Testis (tissue), 3 donors: ENCODE results near the gene SASH1. TPM values are rescaled to one million over a fixed set of nuclear protein-coding genes. Genes with fewer than 3 reads are reported as not detected.

Experiments used
- DNase-seq: peaks from one replicate; pipeline ENCODE4 v3.0.0-alpha.2; 2019
- H3K27ac ChIP-seq, 2 donors: fragments of 200-600 bp; sonication (generic); one replicate each; pipeline ENCODE4 v1.5.1; 2019
- H3K27me3 ChIP-seq: fragments of 200-600 bp; sonication (generic); one replicate; pipeline ENCODE4 v1.5.1; 2019
- H3K36me3 ChIP-seq: fragments of 200-600 bp; sonication (generic); one replicate; pipeline ENCODE4 v1.5.1; 2017; ENCODE audit warnings: low read depth; ENCODE audit errors: missing control alignments
- H3K4me1 ChIP-seq: fragments of 200-600 bp; sonication (generic); one replicate; pipeline ENCODE4 v1.5.1; 2019
- H3K4me3 ChIP-seq, 2 donors: fragments of 200-600 bp; sonication (generic); one replicate each; pipeline ENCODE4 v1.5.1; 2017 to 2019
- H3K9me3 ChIP-seq: fragments of 200-600 bp; sonication (generic); one replicate; pipeline ENCODE4 v1.5.1; 2017
- POLR2A ChIP-seq: fragments of 450-650 bp; IDR thresholded peaks from one replicate; pipeline ENCODE4 v1.6.1; 2017; ENCODE audit warnings: antibody characterized with exemption, mild to moderate bottlenecking, moderate library complexity
- WGBS, 2 donors: methylation state at CpG; one replicate each; pipeline ENCODE4 v1.1.5; 2018; 5-methylcytosine and 5-hydroxymethylcytosine counted together
- intact Hi-C: fragments of 100-400 bp; cut with DNase I; formaldehyde crosslinking; loops from one replicate; pipeline ENCODE4 v1.15.1; 2023; ENCODE audit warnings: low total_unique reads
- polyA plus RNA-seq: library from polyadenylated mRNA; stranded (reverse); fragments of 350-450 nt; fragmentation: Illumina TruSeq; extraction: RNeasy Lipid Tissue Mini Kit (QIAGEN cat#74804); gene quantifications from one replicate; pipeline ENCODE4 v1.2.3, GENCODE V29; 2014; ENCODE audit warnings: low read depth, low replicate concordance; ENCODE audit not compliant: insufficient read depth
- total RNA-seq, 2 donors: library from RNA; depleted of rRNA; stranded (reverse); fragments of >200 nt; gene quantifications; one replicate each; pipeline ENCODE4 v1.2.3, GENCODE V29; 2016
- TF ChIP-seq, protein P1 (sequence below), 3 experiments: fragments of 450-650 bp in 2 of 3; fragments of 200-600 bp in 1 of 3; sonication (generic) in 1 of 3; IDR thresholded peaks; one replicate each; pipeline ENCODE4 v1.5.1; 2016 to 2019; ENCODE audit warnings: antibody characterized with exemption in 3 of 3, mild to moderate bottlenecking in 2 of 3, moderate library complexity in 1 of 3

The SASH1 gene
- total and polyA plus RNA-seq, 3 donors from 2014 or later, result 12.1 to 42.1 (median 40.3) TPM

DNA sequence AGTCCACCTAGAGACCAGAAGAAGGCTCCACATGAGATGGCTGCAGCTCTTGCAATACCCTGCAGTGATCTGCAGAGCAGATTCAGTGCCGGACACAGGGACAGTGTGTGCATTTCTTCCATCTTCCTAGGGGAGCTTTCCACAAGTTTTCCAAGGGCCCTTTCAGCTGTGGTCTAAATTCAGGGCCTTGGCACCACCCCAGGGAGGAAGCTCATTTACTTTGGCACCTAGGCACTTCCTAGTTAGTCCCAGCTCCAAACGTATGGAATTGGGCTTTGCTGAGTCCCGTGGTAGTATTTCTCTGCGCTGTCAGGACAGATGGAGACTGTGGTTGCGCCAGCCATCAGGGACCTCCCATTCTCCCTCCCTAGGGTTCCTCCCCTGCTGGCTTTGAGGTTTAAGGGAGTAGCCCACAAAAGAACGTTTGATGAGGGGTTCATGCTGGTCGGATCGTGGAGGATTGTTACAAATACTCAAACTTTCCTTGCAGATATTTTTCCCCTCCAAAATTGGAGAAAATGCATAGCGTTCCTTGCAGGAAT, 221.9 kb downstream of the SASH1 start:
- Histone ChIP-seq H3K9me3 (no peaks in the 10 kb centered on the region), H3K27ac (no peak overlapping the region), H3K27me3 (no peaks in the 10 kb centered on the region), H3K4me3 (no peak overlapping the region), H3K36me3 (no peaks in the 10 kb centered on the region), H3K4me1 (peaks cover 4% of the 10 kb centered on the region)
- intact Hi-C loops, result no loop called here
- 59 to 63% methylated on average over 8 to 9 of the region's 9 CpGs for WGBS, 2 donors
- DNase-seq, result no peak
- no peak for TF ChIP-seq POLR2A
- TF ChIP-seq, protein P1, sequence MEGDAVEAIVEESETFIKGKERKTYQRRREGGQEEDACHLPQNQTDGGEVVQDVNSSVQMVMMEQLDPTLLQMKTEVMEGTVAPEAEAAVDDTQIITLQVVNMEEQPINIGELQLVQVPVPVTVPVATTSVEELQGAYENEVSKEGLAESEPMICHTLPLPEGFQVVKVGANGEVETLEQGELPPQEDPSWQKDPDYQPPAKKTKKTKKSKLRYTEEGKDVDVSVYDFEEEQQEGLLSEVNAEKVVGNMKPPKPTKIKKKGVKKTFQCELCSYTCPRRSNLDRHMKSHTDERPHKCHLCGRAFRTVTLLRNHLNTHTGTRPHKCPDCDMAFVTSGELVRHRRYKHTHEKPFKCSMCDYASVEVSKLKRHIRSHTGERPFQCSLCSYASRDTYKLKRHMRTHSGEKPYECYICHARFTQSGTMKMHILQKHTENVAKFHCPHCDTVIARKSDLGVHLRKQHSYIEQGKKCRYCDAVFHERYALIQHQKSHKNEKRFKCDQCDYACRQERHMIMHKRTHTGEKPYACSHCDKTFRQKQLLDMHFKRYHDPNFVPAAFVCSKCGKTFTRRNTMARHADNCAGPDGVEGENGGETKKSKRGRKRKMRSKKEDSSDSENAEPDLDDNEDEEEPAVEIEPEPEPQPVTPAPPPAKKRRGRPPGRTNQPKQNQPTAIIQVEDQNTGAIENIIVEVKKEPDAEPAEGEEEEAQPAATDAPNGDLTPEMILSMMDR (IDR thresholded peaks at IDR 0.05), result no peak

DNA sequence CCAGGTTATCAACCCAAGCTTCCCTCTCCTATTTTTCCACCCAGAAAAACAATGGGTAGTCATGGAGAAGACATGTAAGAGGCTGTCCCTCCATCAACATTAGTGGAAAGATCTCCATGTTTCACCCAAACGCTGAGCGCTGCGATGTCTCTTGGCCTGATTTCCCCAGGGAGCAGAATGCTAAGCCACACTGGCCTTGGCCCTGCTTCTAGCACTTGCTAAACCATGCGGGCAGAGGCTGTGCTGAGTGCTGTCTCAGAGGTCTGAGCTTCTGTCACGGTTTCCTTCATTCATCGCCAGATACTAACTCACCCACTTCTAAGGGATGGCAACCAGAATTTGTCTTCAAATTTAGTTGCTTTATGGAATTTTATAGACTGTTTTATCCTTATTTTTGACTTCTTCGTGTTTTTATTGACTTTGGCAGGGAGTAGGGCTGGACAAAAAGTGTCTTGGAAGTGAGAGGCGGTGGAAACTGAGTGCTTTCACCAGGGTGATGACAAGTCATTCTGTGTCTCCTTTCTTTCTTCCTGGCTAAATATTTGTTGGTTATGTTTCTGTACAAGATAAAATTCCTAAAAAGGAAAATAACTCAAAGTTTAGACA, 222.8 kb downstream of the SASH1 start:
- TF ChIP-seq POLR2A, result no peak
- TF ChIP-seq, protein P1 (IDR thresholded peaks at IDR 0.05), result no peak
- Histone ChIP-seq H3K27ac (no peak overlapping the region), H3K4me3 (no peak overlapping the region), H3K9me3 (no peaks in the 10 kb centered on the region), H3K27me3 (no peaks in the 10 kb centered on the region), H3K36me3 (no peaks in the 10 kb centered on the region), H3K4me1 (no peaks in the 10 kb centered on the region)
- no peak for DNase-seq
- intact Hi-C loops, result no loop called here
- WGBS, 2 donors, result 46 to 68% methylated on average over 8 of the region's 8 CpGs

DNA sequence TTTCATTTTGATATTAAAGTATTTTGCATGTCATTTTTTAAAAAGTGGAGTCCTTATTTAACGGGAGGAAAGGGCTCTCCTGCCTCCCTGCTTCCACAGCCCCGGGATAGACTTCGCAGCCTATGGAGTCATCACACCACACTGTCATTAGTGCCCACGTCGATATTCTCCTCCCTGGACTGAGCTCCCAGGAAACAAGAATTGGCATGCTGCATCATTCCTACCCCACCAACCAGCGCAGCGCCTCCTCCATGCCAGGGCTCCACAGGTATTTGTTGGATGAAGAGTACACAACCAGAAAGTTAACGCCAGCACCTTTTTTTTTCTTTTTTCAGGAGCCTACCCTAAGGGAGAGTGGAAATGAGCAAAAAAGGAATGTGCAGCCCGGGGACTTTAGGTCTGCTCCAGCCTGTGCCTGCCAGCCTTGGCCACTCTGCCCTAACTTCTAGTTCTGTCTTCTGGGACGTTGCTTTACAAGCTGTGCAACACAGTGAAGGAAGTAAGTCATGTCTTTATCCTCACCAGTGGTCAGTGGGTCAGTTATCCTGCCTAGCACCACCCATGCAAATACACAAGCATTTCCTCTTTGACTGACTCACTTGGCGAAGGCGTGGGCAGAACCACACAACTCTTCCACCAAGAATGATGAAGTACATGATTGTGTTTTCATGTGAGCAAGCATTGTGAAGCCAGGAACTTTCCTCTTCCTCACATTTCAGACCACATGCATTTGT, 223.5 kb downstream of the SASH1 start:
- intact Hi-C loops, result no loop called here
- no peak overlapping the region for H3K4me3 ChIP-seq
- no peak overlapping the region for H3K27ac ChIP-seq
- no peaks in the 10 kb centered on the region for H3K36me3 ChIP-seq
- WGBS, 2 donors, result 77 to 81% methylated on average over 12 of the region's 12 CpGs
- no peaks in the 10 kb centered on the region for H3K4me1 ChIP-seq
- DNase-seq, result no peak
- TF ChIP-seq, protein P1 (IDR thresholded peaks at IDR 0.05), result no peak
- TF ChIP-seq POLR2A, result no peak
- no peaks in the 10 kb centered on the region for H3K9me3 ChIP-seq
- H3K27me3 ChIP-seq, result no peaks in the 10 kb centered on the region

DNA sequence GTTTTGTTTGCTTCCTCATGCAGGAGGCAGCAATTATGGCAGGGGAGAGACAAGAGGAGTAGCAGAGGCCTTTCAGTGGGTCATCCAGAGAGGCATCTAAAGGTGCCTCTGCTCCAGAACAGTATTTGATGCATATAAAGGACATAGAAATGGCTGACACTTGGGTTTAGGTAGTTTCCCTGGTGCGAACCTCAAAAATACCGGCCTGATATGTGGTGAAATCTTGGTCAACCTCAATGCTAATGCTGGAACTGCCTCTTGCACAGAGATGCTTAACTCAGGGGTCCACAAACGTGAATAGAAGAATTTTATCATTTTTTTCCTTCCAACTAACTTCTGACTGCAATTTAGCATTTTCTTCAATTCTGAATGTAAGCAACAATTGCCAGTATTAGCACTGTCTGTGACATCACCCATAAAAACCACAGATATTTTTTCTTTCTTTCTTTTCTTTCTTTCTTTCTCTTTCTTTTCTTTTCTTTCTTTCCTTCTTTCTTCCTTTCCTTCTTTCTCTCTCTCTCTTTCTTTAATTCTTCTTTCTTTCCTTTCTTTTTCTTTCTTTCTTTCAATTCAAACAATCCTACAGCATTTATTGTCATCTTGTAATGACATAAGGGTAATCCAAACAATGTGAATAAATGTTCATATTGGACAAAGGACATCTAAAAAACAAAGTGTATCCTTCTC, 224.2 kb downstream of the SASH1 start:
- H3K4me1 ChIP-seq, result no peaks in the 10 kb centered on the region
- no peak overlapping the region for H3K27ac ChIP-seq
- no peak overlapping the region for H3K4me3 ChIP-seq
- TF ChIP-seq POLR2A, result no peak
- TF ChIP-seq, protein P1 (IDR thresholded peaks at IDR 0.05), result no peak
- no peaks in the 10 kb centered on the region for H3K9me3 ChIP-seq
- no peak for DNase-seq
- H3K27me3 ChIP-seq, result no peaks in the 10 kb centered on the region
- intact Hi-C loops, result no loop called here
- H3K36me3 ChIP-seq, result no peaks in the 10 kb centered on the region
- 70 to 88% methylated on average over 3 of the region's 3 CpGs for WGBS, 2 donors
